ENCODE results near the gene GPC6.

GPC6 gene

DNA sequence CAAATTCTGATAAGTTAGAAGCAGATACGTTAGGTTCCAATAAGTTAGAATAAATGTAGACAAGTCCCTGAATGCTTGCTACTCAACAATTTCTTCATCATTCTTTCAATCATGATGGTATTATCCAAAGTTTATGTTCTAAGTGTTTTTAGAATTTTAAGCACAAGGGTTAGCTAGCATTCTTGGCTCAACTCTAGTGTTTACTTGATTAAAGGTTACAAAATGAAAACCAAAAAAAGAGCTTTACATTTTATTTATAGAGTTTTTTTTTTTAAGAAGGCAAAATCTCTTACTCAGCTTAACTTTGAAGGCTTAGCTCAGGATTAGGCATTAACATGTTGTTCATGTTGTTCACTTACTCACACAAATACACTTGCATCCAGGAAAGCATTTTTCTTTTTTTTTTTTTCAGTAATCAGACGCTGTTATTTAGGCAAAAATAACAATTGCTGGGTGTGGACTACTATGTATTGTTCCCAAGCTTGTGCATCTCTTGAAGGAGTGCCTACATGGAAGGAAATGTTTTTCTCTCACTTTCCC is 832.3 kb downstream of the GPC6 start:
- no peak for TF ChIP-seq CTCF (IDR thresholded peaks at IDR 0.05; ENCODE audit: low read depth, low read length)
- in situ Hi-C loops (cut with HindIII; ENCODE audit: low sequenced_read_pairs): no loop called here
- no peak overlapping the region for H3K4me3 ChIP-seq (ENCODE audit: low read depth, low read length)
- DNase-seq (ENCODE audit: low read depth, low spot score): no peak

- DNase-seq (ENCODE audit: low read depth, low spot score): peak; percentile 50
- no peak overlapping the region for H3K4me3 ChIP-seq (ENCODE audit: low read depth, low read length)
- in situ Hi-C loops (cut with HindIII; ENCODE audit: low sequenced_read_pairs): no loop called here
- TF ChIP-seq CTCF (IDR thresholded peaks at IDR 0.05; ENCODE audit: low read depth, low read length): no peak
These were observed 834.7 kb downstream of the GPC6 start for GRCh38 chr13:94061301-94061700.

GRCh38 chr13:94063096-94063495 is 836.5 kb downstream of the GPC6 start:
- no peak overlapping the region for H3K4me3 ChIP-seq (ENCODE audit: low read depth, low read length)
- in situ Hi-C loops (cut with HindIII; ENCODE audit: low sequenced_read_pairs): no loop called here
- DNase-seq (ENCODE audit: low read depth, low spot score): peak; percentile 53
- TF ChIP-seq CTCF (IDR thresholded peaks at IDR 0.05; ENCODE audit: low read depth, low read length): no peak

DNA sequence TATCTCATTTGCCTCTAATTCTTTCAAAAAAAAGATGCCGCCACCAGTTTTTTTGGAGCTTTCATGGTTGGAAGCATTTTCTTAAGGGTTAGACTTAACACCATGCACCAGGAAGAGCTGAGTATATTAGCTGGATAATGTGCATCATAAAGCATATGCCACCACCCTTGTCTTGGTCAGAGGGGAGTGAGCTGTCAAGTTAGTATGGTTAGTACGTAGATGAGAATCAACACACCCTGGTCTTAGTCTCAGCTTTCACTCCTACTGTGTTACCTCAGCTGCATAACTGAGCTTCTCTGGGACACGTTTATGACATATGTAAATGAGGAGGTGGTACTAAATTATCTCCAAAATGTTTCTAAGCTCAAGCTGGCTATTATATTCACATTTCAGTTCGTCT is 837.2 kb downstream of the GPC6 start:
- no peak for TF ChIP-seq CTCF (IDR thresholded peaks at IDR 0.05; ENCODE audit: low read depth, low read length)
- H3K4me3 ChIP-seq (ENCODE audit: low read depth, low read length): no peak overlapping the region
- DNase-seq (ENCODE audit: low read depth, low spot score): no peak
- in situ Hi-C loops (cut with HindIII; ENCODE audit: low sequenced_read_pairs): no loop called here

DNA sequence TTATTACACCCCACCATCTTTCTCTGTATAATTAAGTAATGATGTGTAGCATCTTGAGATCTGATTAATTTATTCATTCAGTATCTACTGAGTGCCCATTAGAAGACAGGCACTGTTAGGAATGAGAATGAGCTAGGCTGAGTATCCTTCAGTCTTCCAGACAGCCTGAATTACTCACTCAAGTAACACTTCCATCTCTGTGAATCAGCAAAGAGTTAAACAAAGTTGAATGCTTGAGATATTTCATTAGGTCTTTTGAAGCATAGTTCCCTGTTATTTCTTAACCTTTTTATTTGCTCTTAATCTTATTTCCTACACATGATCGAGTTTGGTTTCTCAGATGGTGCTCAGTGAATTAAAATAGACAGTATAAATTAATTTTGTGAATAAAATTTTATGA is 839.1 kb downstream of the GPC6 start:
- peak; percentile 36 for DNase-seq (ENCODE audit: low read depth, low spot score)
- no peak overlapping the region for H3K4me3 ChIP-seq (ENCODE audit: low read depth, low read length)
- TF ChIP-seq CTCF (IDR thresholded peaks at IDR 0.05; ENCODE audit: low read depth, low read length): no peak
- in situ Hi-C loops (cut with HindIII; ENCODE audit: low sequenced_read_pairs): no loop called here

DNA sequence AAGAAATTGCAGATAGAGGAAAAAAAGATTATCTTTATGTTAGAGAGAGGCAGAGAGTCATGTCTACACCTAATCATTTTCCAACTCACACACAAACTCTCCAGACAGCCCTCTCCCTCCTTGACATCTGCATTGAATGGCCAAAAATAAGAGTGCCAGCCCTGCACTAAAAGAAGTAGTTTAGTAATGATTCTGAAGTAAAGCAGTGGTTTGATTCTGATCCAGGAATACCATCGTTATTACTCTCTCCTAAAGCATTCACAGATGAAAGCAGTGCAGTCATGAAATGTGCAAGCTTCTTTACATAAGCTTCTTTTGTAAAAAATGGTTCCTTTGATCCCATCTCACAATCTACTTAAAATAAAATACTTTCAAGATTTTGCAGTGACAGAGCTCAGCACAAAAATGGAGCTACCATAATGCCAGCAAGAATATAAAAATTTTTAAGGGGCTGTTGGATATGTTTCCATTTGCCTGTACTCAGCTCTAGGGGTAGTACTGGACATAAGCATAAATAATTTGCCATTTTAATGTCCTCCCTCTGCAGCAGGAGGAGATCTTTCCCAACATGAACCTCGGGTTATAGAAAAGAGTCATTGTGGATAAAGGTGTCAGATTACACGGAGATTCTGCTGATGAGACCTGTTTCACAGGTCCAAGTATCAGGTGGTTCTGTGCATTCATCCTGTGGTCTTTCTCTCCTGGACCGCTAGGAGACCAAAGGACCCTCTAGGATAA is 846.6 kb downstream of the GPC6 start:
- peak; percentile 92 for DNase-seq (ENCODE audit: low read depth, low spot score)

More for the DNA sequence above, 846.6 kb downstream of the GPC6 start:
- in situ Hi-C loops (cut with HindIII; ENCODE audit: low sequenced_read_pairs): no loop called here
- no peak for TF ChIP-seq CTCF (IDR thresholded peaks at IDR 0.05; ENCODE audit: low read depth, low read length)
- H3K4me3 ChIP-seq (ENCODE audit: low read depth, low read length): no peak overlapping the region
